ENCODE measurements around the gene CSAD.
A peak's percentile ranks its signal among the peaks of the same experiment; 100 is the strongest.

CSAD gene

DNA sequence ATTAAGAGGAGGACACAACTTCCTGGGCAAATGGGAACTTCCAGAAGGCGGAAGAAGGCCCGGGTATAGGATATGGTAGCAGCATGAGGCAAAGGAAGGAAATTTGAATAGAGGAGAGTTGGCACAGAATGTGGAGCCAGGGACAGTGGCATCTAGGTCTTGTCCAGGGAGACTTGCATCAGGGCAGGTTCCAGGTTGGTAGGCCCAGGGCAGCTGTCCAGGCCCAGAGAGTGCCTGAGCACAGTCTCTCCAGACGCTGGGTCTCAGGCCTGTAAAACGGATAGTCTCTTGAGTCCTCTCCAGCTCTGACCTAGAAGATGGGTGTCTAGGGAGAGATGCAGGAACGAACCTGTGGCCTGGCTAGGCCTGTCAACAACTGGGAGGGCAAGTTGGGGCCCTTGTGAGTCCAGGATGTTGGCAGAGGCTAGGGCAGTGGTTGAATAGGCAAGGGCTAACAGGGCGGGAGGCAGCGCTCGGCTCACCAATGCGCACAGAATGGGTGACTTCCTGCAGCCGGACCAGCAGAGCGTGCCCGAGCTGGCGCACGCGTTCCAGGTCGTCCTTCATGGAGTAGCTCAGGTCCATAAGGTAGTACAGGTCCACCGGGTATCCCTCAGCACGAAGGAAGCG lies 16.4 kb upstream of the CSAD start:
- Mint-ChIP-seq H3K27me3 (no peaks in the 10 kb centered on the region), H3K4me3 (no peak overlapping the region), H3K4me1 (ENCODE audit: low read depth) (peaks cover 46% of the 10 kb centered on the region), H3K27ac (peak overlapping the region; percentile 22), H3K9me3 (no peaks in the 10 kb centered on the region), H3K36me3 (ENCODE audit: low read depth) (peaks cover 45% of the 10 kb centered on the region)

DNA sequence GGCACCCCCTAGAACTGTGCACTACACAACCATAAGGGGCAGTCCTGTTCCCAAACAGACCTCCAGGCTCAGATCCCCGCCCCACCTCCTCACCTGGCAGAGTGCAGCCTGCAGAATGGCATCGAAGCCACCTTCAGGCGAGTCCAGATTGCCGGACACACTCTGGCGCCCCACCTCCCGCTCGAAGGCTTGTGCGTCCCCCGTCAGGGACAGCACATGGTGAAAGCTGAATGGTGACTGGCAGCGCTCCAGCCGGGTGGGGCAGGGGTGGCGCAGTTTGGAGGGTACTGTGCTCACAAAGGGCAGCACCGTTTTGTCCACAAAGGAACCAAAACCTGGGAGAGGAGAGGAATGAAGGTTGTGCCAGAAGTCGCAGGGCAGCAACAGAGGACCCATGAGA lies 15.8 kb upstream of the CSAD start:
- no peaks in the 10 kb centered on the region for H3K9me3 Mint-ChIP-seq
- H3K4me3 Mint-ChIP-seq = no peak overlapping the region
- H3K27ac Mint-ChIP-seq = no peak overlapping the region
- peaks cover 49% of the 10 kb centered on the region for H3K36me3 Mint-ChIP-seq (ENCODE audit: low read depth)
- H3K27me3 Mint-ChIP-seq = no peaks in the 10 kb centered on the region
- peaks cover 41% of the 10 kb centered on the region for H3K4me1 Mint-ChIP-seq (ENCODE audit: low read depth)

DNA sequence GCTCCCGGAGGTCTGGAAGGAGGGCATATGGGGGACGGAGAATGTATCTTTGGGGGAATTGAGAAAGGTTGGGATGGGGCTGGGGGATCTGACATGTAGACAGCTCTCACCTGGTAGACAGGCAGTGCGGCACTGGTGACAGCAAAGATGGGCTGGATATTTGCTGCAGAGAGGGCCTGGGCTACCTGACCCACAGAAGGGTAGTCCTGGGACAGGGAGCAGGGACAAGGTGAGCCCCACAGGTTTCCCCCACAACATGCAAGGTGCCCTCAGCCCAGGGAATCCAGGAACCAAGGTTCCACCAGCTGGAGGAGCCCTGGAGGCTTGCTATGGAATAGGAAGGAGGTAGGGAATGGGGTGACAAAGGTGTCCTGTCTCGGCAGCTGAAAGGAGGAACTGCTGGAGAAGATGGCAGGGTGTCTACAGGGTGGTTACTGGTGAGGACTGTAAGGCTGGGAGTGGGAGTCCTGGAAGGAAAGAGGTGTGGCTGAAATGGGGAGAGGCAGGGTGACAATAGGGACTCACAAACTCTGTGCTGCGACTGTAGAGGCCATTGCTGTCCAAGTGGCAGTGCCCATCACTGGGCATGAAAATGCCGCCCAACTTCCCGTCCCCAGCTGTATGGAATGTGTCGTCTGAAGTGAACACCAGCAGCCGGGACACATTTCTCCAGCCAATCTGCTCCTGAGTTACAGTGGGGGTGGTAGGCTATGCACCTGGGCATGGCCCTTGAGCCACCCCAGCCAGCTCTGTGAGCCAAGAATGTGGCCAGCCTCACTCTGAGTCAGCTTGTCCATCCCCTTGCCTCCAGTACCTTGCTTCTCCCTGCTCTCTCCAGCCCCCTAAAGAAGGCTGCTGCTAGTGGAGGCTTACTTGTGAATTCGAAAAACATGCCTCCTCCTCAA lies 15.0 kb upstream of the CSAD start:
- Mint-ChIP-seq H3K4me1 (ENCODE audit: low read depth) (peaks cover 34% of the 10 kb centered on the region), H3K27me3 (no peaks in the 10 kb centered on the region), H3K27ac (no peak overlapping the region), H3K9me3 (no peaks in the 10 kb centered on the region), H3K4me3 (no peak overlapping the region), H3K36me3 (ENCODE audit: low read depth) (peaks cover 50% of the 10 kb centered on the region)

DNA sequence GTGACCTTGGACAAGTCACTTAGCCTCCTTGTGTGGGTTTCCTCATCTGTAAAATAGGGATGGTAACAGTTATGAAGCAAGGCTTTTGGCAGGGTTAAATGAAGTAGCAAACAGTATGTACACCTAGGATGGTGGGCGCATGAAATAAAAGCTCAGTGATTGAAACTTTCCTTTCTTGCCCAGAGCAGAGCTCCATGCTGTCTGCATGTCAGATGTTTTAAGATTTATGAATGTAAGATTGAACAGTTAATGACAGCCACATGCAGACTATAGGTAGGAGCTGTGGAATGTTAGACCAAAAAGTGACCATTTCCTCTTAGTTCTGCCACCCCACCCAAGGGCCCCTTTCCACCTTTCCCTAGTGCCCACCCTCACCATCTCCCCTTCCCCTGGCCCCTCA lies 14.2 kb upstream of the CSAD start:
- Mint-ChIP-seq H3K27me3 (no peaks in the 10 kb centered on the region), H3K4me1 (ENCODE audit: low read depth) (peaks cover 30% of the 10 kb centered on the region), H3K9me3 (no peaks in the 10 kb centered on the region), H3K27ac (no peak overlapping the region), H3K36me3 (ENCODE audit: low read depth) (peaks cover 46% of the 10 kb centered on the region), H3K4me3 (no peak overlapping the region)

DNA sequence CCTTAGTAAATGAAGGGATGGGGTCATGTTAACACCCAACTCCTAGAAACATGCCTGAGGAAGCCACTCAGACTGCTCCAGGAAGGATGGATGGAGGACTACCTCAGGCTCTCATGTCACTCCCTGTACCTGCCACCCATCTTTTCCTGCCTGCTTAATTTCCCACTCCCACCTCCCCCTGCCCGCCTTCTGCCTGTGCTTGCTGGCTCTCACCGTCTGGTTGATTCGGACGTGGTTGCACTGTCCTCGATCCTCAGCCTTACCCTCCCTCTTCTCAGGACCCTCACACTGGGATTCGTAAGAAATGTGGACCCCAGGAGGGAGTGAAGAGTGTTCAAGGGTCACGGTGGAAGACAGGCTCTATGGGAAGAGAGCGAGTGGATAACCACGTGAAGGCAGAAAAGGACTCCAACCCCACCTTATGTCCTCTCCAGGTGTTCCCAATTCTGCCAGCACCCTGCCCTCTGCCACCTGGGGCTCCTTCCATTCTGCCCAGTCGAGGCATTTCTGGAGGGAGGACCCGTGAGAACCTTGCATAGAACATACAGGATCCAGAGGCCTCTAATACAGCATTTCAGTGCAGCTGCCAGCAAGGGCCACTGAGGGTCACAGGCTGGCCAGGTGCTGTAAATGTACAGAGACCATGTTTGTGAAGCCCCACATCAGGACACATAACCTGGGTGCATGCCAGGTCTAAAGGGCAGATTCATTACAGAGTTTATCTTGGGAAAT lies 13.4 kb upstream of the CSAD start:
- Mint-ChIP-seq H3K9me3 (no peaks in the 10 kb centered on the region), H3K36me3 (ENCODE audit: low read depth) (peaks cover 43% of the 10 kb centered on the region), H3K4me3 (no peak overlapping the region)

DNA sequence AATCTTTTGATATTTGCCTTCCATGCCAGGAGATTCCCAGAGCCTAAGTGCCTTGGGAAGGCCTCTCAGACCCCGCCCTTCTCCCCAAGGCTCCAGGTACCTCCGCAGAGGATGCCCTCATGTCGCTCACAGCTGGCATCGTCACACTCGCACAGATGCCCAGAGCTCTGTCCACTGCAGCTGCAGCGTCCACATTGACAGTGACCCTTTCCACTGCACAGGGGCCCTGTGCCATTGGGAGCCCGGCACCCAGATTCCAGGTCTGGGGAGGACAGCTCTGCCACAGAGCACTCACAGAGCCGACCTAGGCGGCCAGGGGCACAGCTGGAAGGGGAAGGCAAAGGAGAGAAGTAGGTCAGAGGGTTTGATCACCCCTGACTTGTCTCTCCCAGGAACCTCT lies 12.3 kb upstream of the CSAD start:
- Mint-ChIP-seq H3K9me3 (no peaks in the 10 kb centered on the region), H3K4me1 (ENCODE audit: low read depth) (peaks cover 17% of the 10 kb centered on the region), H3K27ac (no peak overlapping the region), H3K27me3 (no peaks in the 10 kb centered on the region), H3K4me3 (no peak overlapping the region), H3K36me3 (ENCODE audit: low read depth) (peaks cover 54% of the 10 kb centered on the region)

More for the DNA sequence above, 13.4 kb upstream of the CSAD start:
- Mint-ChIP-seq H3K27me3 (no peaks in the 10 kb centered on the region), H3K4me1 (ENCODE audit: low read depth) (peaks cover 28% of the 10 kb centered on the region), H3K27ac (no peak overlapping the region)

DNA sequence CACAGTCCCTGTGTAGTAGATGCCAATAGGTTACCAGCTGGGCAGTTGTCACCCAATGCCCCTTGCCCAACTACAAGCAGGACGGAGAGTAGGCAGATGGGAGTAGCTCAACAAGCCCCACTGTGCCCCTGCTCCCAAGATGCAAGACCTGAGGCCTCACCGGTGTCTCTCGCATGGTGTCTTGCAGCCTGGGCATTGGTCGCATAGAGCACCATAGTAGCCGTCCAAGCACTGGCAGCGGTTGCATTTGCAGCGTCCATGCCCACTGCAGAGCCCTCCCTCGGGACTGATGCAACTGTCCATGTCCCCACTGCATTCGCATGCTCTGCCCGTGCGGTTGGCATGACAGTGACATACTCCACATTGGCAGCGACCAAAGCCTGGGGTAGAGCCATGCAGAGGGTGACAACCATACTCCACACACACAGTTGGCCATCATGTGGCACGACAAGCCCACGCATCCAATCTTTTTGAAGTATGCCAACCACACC lies 11.9 kb upstream of the CSAD start:
- no peak overlapping the region for H3K4me3 Mint-ChIP-seq
- peaks cover 14% of the 10 kb centered on the region for H3K4me1 Mint-ChIP-seq (ENCODE audit: low read depth)
- no peaks in the 10 kb centered on the region for H3K27me3 Mint-ChIP-seq
- no peaks in the 10 kb centered on the region for H3K9me3 Mint-ChIP-seq
- H3K27ac Mint-ChIP-seq = no peak overlapping the region
- H3K36me3 Mint-ChIP-seq (ENCODE audit: low read depth) = peaks cover 59% of the 10 kb centered on the region

DNA sequence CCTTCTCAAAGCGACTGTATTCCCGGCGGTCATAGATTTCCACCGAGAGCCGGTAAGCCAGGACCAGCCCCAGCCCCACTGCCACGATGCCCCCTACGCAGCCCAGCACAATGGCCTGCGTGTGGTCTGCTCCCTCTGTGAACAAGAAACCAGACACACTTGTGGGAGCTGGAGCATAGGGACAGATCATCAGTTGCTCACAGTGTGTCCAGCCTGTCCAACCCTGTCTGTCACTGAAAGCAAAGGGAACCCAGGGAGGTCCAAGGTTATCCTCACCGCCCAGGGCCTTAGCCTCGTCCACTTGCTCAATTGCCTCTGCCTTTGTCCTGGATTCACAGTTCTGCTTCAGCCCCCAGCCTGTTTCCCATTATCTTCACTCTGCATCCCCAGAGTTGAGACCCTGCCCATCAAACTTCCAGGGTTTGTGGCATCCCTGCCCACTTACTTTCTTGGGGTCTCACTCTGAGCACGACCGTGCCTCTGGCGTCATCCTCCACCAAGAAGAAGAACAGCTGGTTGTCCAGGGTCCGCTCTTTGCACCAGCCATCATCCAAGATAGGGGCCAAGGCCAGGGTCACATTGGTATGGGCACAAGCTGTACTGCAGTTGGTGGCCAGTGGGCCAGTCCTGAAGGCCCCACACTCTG lies 11.3 kb upstream of the CSAD start:
- no peaks in the 10 kb centered on the region for H3K27me3 Mint-ChIP-seq
- no peak overlapping the region for H3K27ac Mint-ChIP-seq
- H3K9me3 Mint-ChIP-seq = no peaks in the 10 kb centered on the region
- peaks cover 10% of the 10 kb centered on the region for H3K4me1 Mint-ChIP-seq (ENCODE audit: low read depth)
- H3K36me3 Mint-ChIP-seq (ENCODE audit: low read depth) = peaks cover 61% of the 10 kb centered on the region
- no peak overlapping the region for H3K4me3 Mint-ChIP-seq

DNA sequence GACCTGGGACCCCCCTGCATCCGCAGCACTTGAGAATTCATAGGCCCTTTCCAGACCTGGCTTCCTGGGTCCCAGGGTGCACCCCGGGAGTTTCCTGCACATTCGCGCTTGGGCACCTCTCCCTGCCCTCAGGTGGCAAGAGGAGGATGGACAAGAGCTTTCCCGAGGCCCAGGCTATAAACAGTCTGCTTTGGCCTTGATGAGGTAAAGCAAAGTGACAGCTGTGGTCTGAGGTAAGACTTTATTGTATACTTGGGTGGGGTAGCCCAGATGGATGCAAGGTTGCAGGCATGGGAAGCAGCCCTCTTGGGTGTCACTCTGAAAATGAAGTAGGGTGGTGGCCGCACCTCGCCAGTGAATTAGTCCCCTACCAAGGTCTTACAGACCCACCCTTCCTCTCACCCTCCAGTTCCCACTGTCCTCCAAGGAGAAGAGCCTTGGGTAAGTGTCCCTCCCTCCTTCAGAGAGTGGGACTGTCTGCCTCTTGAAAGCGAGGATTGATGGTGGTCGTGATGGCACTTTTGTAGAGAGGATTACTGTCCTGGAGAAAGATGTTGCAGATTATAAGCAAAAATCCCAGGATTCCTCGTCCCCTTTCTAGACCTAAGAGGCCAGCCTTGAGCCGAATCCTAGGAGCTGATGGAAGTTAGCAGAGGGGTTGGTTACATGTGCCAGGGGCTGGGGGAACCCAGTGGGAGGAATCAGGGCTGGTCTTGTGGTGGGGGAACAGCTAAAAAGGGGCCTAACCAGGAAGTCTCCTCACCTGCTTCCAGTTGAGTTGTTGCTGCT lies 10.6 kb upstream of the CSAD start:
- Mint-ChIP-seq H3K27ac (peak overlapping the region; percentile 45), H3K4me3 (no peak overlapping the region), H3K4me1 (ENCODE audit: low read depth) (peaks cover 9% of the 10 kb centered on the region), H3K27me3 (no peaks in the 10 kb centered on the region), H3K36me3 (ENCODE audit: low read depth) (peaks cover 61% of the 10 kb centered on the region), H3K9me3 (no peaks in the 10 kb centered on the region)

DNA sequence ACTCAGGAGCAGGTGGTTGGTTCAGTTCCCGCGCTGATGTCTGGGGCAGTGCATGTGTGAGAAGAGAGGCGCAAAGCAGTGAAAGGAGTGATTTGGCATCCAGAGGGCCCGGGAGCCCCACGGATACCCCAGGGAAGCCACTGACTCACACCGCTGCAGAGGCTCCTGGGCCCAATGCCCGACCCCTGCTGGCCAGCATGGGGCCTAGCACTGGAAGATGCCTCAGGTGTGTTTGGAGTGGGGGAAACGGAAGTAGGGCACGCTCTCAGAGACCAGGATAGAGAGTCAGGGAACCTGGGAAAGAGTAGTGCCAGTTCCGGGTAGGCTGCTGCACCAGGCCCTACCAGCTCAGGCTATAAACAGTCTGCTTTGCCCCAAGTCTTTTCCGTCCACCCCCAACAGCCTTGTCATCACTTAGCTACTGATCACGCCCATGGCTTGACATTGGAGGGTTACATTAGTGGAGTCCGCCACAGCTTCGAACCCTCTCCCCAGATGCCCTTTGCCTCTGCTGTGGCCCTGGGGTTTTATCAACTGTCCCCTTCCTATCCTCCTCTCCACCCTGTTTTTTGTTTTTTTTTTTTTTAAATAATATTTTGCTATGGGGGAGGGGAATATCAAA lies 9.5 kb upstream of the CSAD start:
- Mint-ChIP-seq H3K4me1 (ENCODE audit: low read depth) (peaks cover 9% of the 10 kb centered on the region), H3K4me3 (no peak overlapping the region), H3K36me3 (ENCODE audit: low read depth) (peaks cover 70% of the 10 kb centered on the region), H3K27me3 (no peaks in the 10 kb centered on the region), H3K9me3 (no peaks in the 10 kb centered on the region), H3K27ac (no peak overlapping the region)

DNA sequence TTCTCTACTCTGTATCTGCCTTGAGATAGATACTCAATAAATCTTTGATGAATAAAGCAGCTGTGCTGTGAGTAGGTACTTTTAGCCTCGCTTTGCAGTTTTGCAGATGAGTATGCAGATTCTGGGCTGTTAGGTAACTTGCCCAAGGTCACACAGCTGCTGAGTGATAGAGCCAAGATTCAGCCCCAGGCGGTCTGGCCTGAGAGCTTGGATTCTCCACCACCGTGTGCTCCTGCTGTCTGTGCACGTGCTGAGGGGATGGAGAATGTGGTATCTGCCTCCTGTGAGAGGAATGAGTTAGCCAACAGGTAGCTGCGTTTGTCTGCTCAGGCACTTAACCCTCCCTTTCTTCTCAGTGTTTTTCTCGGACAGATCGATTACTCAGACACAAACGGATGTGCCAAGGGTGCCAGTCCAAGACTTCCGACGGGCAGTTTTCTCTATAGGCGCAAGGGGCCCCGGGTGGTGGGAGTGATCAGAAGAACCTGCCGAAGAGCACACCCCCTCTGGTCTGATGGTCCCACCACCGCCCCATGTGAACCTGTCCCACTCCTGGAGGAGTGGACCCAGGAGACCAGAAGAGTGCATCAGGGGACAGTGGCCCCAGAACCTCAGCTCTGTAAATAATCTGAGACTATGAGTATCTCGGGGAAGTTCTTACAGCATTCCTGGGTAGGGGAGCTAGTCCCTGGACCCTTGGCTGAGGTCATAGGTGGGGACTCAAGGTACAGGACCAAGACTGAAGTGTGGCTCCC lies 6.6 kb upstream of the CSAD start:
- H3K36me3 Mint-ChIP-seq (ENCODE audit: low read depth) = peaks cover 75% of the 10 kb centered on the region
- no peaks in the 10 kb centered on the region for H3K9me3 Mint-ChIP-seq
- no peaks in the 10 kb centered on the region for H3K27me3 Mint-ChIP-seq
- peak overlapping the region; percentile 12 for H3K27ac Mint-ChIP-seq
- H3K4me1 Mint-ChIP-seq (ENCODE audit: low read depth) = peaks cover 32% of the 10 kb centered on the region
- no peak overlapping the region for H3K4me3 Mint-ChIP-seq

DNA sequence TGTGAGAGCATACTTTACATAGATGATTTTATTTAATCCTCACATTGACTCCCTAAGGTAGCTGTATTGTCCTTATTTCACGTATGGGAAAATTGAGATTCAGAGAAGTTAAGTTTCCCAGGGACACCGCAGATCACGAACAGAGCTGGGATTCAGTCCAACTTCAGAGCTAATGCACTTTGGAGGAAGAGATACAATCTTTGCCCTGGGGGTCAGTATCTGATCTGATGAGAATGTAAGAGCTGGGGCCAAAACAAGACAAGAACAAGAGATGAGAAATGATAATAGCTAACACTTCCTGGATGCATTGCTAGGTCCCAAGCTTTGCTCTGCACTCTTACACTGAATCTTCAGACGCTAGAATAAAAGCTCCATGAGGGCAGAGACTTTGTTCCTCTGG lies 6.0 kb upstream of the CSAD start:
- H3K27me3 Mint-ChIP-seq = no peaks in the 10 kb centered on the region
- peaks cover 77% of the 10 kb centered on the region for H3K36me3 Mint-ChIP-seq (ENCODE audit: low read depth)
- no peaks in the 10 kb centered on the region for H3K9me3 Mint-ChIP-seq
- H3K27ac Mint-ChIP-seq = no peak overlapping the region
- H3K4me3 Mint-ChIP-seq = no peak overlapping the region
- peaks cover 37% of the 10 kb centered on the region for H3K4me1 Mint-ChIP-seq (ENCODE audit: low read depth)

DNA sequence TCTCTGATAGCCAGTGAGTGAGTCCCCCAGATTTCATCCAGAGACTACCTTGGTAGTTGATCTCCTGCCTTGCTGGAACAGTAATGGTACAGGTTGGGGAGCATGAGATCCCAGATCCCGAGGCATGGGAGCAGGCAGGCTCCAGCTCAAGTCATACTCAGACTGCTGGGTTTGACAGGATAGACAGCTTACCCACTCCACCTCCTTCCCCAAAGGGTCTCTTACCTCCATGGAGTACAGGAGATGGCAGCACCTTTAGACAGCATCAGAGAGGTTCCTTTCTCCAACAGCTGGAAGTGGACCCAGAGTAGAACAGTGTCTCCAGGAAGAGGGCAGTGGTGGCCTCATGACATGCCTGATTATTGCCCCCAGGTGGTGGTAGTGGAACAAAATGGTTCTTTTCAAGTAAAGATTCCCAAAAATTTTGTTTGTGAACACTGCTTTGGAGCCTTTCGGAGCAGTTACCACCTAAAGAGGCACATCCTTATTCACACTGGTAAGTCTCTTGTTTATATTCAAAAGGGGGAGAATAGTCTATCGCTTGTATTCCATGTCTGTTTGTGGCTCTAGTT lies 4.9 kb upstream of the CSAD start:
- Mint-ChIP-seq H3K4me3 (no peak overlapping the region), H3K36me3 (ENCODE audit: low read depth) (peaks cover 72% of the 10 kb centered on the region), H3K27me3 (no peaks in the 10 kb centered on the region), H3K4me1 (ENCODE audit: low read depth) (peaks cover 45% of the 10 kb centered on the region), H3K27ac (peak overlapping the region; percentile 54), H3K9me3 (no peaks in the 10 kb centered on the region)
